Hindlimb muscle (tissue), 1 donor: ENCODE results near the gene SLC46A3. TPM values are rescaled to one million over a fixed set of nuclear protein-coding genes. Genes with fewer than 3 reads are reported as not detected.

Source experiments
- DNase-seq: peaks from one replicate; pipeline ENCODE4 v3.0.0-alpha.2; 2013
- polyA plus RNA-seq: library from polyadenylated mRNA; unstranded; fragments of 120-200 nt; gene quantifications from one replicate; pipeline ENCODE4 v1.2.1, GENCODE V29; 2013; ENCODE audit not compliant: insufficient read length

The SLC46A3 gene
- polyA plus RNA-seq, 1 donor, result 1.6 TPM

DNA sequence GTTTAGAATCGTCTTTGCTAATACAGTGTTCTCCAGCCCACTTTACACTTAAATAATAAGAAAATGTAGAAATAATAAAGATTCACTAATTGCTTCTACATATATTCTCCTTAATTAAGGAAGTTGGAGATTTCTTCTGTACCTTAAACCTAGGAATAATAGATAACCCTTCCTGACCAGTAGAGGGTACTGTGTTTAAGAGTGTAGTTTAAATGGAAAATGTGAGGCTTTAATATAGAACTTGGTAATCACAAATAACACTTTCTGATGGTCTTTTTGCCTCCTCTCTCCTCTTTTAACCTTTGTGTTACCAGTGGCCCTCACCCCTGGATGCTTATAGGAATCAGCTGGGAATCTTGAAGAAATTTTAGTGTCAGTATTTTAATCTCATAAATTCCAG, 39.1 kb downstream of the SLC46A3 start:
- no peak for DNase-seq

DNA sequence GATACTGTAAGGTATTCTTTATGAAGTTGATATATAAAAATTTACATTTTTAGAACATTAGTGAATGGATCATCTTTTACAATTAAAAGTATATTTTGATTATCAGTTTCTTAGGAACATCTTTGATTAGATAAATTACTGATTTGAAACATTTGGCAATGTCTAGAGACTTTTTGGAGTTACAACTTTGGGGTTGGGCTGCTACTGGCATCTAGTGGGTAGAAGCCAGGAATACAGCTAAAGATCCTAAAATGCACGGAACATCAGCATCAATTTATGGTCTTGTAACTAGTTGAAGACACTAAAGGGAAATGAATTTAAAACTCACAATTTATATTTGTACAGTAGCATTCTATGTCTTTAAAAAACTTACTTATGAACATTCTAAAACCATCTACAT, 40.0 kb downstream of the SLC46A3 start:
- DNase-seq, result no peak

GRCh38 chr13:28671126-28671792, 47.5 kb downstream of the SLC46A3 start:
- no peak for DNase-seq

- DNase-seq, result no peak
Observed at GRCh38 chr13:28666897-28667488, 51.8 kb downstream of the SLC46A3 start.

DNA sequence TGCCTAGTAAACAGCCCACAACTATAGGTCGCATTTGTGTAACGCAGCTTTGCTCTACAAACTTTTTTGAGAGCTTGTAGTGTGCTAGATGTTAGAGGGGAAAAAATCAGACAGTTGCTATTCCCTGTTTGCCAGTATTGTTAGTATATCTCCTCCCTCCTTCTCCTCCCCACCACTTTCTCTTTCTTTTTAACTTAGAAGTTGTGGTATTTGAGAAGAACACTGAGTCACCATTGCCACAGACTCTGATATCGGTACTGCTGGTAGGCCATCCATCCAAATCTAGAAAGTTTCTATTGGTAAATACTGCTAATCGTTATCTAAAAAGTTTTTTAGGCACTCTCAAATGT, 59.2 kb downstream of the SLC46A3 start:
- peak; percentile 8 for DNase-seq

- peak; percentile 96 for DNase-seq
Observed at GRCh38 chr13:28658796-28659620, 59.8 kb downstream of the SLC46A3 start, which contains the start of gene POMP. POMP (plus strand) TSS chr13:28659130; CDS start chr13:28659185, 55 bp downstream.

- no peak for DNase-seq
Observed at GRCh38 chr13:28658539-28658795, 60.3 kb downstream of the SLC46A3 start.

DNA sequence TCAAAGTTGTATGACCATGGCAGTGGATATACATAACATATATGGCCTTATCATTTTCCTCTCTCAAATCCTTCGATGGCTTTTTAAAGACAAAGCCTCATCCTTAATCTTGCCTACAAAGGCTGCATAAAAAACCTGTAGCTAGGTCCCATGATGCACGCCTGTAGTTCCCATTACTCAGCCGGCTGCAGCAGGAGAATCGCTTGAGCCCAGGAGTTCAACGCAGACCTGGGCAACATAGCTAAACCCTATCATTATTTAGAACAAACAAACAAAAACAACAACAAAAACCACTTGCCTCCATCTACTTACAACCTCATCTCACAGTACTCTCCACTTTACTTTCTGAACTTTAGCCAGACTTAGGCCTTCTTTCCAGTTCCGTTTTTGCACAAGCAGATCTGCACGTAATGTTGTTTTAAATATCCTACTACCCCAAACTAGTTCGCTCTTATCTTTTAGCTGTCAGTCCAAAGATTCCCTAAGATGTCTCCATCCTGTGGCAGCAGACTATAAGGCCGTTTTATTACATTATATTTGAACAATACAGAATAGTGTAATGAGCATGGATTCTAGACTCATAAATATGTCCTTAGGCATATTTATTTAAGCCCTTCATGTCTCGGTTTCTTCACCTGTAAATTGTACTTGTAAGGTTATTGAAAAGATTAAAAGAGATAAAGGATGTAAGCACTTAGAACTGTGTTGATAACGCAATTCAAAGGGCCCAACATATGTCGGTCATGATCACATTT, 60.8 kb downstream of the SLC46A3 start:
- DNase-seq, result peak; percentile 18

DNA sequence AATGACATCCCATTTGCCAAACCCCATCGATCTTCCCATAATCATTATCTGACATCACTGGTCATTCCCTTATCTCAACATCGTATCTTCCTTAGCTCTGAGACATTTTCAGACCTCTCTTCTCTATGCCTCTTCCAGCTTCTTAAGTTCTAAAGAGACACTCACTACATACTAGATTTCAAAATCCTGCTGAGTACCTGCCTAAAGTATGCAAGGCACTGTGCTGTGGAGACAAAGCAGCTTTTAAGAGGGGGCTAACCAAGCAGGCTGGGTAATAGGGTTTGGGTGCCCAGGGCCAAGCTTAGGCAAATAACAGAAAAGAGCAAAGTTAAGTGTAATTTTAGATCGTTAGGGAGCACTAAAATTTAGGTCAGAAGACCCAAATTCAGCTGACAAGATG, 63.2 kb downstream of the SLC46A3 start:
- no peak for DNase-seq

DNA sequence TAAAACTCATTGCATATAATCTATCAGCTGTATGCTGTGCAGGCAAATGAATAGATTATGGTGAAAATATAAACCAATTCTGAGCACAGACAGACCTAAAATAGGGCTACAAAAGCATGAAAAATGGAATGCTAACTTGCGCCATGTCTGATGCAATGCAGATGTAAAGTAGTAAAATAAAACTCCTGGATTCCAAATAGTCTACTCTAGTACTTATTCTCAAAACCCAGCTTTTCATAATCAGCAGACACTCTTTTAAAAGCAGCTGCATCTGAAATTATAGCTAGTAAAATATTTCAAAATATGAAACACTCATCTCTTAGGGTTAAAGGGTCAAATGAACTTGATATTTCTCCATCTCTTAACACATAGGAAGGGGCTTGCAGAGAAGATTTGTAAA, 64.5 kb downstream of the SLC46A3 start:
- no peak for DNase-seq

GRCh38 chr13:28653111-28653510, 65.7 kb downstream of the SLC46A3 start:
- no peak for DNase-seq

DNA sequence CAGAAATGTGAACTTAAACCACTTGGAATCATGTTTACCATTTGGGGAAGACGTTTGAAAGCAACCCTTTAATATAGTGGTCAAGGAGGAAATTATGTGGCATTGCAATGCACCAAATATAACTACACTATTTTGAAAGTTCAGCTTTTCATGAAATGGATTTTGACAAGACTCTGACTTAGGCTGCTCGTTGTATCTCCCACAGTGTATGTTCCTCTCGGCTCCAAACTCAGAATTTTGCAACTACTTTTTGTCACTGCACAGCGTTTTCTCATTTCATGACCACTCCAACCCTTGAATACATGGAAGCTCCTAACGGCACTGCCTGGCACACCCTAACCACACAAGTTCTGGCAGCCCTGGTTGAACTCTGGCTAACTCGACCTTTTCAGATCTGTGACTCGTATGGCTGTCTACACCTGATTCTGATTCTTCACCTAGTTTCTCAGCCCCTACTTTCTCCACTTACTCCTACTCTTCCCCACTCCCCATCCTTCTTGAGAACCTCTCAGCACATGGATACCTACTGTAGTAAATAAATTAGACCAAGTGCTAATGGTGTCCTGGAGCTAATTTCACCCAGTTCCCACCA, 66.9 kb downstream of the SLC46A3 start:
- no peak for DNase-seq

- no peak for DNase-seq
Observed at GRCh38 chr13:28650284-28650683, 68.5 kb downstream of the SLC46A3 start.

Other genes starting within 250 kb of the SLC46A3 start
- gene FLT1, start 223.8 kb downstream of the SLC46A3 start, polyA plus RNA-seq, result 16.2 TPM
- 52.6 TPM for gene POMP, start 59.8 kb downstream of the SLC46A3 start, polyA plus RNA-seq
- 24.3 TPM for gene MTUS2, start 101.4 kb upstream of the SLC46A3 start, polyA plus RNA-seq